ENCODE results near the gene FAM171A1.
"Not testable (repeated sequence)": the region's sequence is repeated elsewhere in the genome, so short reads cannot be mapped to it uniquely, and the experiment has no call there.

DNA sequence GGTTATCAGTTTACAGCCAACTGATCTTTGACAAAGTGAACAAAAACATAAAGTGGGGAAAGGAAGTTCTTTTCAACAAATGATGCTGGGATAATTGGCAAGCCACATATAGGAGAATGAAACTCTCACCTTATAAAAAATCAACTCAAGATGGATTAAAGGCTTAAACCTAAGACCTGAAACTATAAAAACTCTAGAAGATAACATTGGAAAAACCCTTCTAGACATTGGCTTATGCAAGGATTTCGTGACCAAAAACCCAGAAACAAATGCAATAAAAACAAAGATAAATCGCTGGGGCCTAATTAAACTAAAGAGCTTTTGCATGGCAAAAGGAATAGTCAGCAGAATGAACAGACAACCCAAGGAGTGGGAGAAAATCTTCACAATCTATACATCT is 38.3 kb upstream of the FAM171A1 start:
- TF ChIP-seq, protein P1, sequence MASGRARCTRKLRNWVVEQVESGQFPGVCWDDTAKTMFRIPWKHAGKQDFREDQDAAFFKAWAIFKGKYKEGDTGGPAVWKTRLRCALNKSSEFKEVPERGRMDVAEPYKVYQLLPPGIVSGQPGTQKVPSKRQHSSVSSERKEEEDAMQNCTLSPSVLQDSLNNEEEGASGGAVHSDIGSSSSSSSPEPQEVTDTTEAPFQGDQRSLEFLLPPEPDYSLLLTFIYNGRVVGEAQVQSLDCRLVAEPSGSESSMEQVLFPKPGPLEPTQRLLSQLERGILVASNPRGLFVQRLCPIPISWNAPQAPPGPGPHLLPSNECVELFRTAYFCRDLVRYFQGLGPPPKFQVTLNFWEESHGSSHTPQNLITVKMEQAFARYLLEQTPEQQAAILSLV (CRISPR knock-in tag; IDR thresholded peaks at IDR 0.05; ENCODE audit: borderline replicate concordance), result not testable (repeated sequence)
- TF ChIP-seq, protein P2, sequence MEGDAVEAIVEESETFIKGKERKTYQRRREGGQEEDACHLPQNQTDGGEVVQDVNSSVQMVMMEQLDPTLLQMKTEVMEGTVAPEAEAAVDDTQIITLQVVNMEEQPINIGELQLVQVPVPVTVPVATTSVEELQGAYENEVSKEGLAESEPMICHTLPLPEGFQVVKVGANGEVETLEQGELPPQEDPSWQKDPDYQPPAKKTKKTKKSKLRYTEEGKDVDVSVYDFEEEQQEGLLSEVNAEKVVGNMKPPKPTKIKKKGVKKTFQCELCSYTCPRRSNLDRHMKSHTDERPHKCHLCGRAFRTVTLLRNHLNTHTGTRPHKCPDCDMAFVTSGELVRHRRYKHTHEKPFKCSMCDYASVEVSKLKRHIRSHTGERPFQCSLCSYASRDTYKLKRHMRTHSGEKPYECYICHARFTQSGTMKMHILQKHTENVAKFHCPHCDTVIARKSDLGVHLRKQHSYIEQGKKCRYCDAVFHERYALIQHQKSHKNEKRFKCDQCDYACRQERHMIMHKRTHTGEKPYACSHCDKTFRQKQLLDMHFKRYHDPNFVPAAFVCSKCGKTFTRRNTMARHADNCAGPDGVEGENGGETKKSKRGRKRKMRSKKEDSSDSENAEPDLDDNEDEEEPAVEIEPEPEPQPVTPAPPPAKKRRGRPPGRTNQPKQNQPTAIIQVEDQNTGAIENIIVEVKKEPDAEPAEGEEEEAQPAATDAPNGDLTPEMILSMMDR (CRISPR knock-in tag; IDR thresholded peaks at IDR 0.05), result not testable (repeated sequence)
- not testable (repeated sequence) for TF ChIP-seq CHCHD3 (CRISPR knock-in tag; IDR thresholded peaks at IDR 0.05); MED8 (CRISPR knock-in tag; IDR thresholded peaks at IDR 0.05; ENCODE audit: insufficient replicate concordance); POLR2G (IDR thresholded peaks at IDR 0.05; ENCODE audit: low read depth, low read length); ZNF333 (CRISPR knock-in tag; IDR thresholded peaks at IDR 0.05; ENCODE audit: borderline replicate concordance); MYNN (CRISPR knock-in tag; IDR thresholded peaks at IDR 0.05; ENCODE audit: low read depth); NFE2L1 (CRISPR knock-in tag; IDR thresholded peaks at IDR 0.05; ENCODE audit: borderline replicate concordance); ZFYVE20 (CRISPR knock-in tag; IDR thresholded peaks at IDR 0.05; ENCODE audit: borderline replicate concordance, low read depth); NR3C1 (CRISPR knock-in tag; IDR thresholded peaks at IDR 0.05); PPARG (CRISPR knock-in tag; conservative IDR thresholded peaks at IDR 0.05); KDM1A (CRISPR knock-in tag; IDR thresholded peaks at IDR 0.05)
- TF ChIP-seq, protein P3, sequence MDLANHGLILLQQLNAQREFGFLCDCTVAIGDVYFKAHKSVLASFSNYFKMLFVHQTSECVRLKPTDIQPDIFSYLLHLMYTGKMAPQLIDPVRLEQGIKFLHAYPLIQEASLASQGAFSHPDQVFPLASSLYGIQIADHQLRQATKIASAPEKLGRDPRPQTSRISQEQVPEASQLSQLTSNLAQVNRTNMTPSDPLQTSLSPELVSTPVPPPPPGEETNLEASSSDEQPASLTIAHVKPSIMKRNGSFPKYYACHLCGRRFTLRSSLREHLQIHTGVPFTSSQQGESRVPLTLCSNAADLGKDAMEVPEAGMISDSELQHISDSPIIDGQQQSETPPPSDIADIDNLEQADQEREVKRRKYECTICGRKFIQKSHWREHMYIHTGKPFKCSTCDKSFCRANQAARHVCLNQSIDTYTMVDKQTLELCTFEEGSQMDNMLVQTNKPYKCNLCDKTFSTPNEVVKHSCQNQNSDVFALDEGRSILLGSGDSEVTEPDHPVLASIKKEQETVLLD (CRISPR knock-in tag; IDR thresholded peaks at IDR 0.05; ENCODE audit: low read depth), result not testable (repeated sequence)
